ENCODE data around the gene ATP11A.

ATP11A gene

GRCh38 chr13:112907871-112908331 is 218.1 kb downstream of the ATP11A start:
- no peak for DNase-seq (ENCODE audit: low read depth)

DNA sequence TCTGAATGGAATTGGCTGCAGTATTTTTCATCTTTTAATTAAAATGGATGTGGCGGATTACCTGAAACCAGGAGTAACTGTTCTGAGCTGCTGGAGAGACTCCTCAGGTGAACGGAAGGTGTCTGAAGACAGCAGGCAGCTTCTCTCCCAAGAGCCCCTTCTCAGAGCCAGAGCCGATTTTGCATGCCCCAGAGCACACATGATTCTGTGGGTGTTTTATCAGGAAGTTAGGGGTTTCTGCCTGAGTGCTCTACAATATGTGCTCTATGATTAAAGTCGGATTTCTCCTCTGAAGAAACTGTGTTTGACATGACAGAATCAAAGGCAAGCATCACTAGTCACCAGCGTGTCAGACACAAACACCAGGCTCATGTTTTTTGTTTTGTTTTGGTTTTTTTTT is 218.5 kb downstream of the ATP11A start:
- no peak for DNase-seq (ENCODE audit: low read depth)

GRCh38 chr13:112910016-112910415 is 220.2 kb downstream of the ATP11A start:
- no peak for DNase-seq (ENCODE audit: low read depth)

DNA sequence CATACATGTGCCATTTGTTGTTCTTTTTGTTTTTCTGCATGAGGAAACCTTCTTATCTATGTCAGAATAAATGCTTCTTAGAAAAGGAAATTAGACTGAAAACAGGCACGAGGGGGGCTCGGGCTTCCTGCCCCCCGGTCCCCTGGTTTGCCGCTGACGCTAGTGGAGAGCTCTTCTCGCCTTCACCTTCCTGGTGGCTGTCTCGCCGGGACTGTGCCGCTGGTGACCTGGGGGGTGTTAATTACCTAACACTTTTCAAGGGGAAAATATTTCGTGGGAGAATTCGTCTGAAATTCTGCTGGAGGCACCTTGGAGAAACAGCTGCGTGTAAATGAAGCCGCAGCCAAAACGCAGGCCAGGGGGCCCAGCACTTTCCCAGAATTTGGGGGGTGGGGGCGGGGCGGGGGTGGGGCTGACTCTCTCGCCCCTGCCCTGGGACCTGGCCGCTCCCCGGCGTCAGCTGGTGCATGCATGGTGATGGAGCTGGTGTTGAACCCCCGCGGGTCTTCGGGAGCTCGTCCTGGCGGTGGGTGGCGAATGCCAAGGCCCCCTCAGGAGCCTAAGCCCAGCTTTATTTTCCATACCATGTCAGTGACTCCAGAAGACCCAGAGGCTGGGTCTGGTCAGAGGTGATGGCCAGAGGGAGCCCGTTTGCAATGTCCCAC is 220.9 kb downstream of the ATP11A start:
- no peak for DNase-seq (ENCODE audit: low read depth)

GRCh38 chr13:112911285-112911701 is 221.5 kb downstream of the ATP11A start:
- DNase-seq (ENCODE audit: low read depth) = no peak

DNA sequence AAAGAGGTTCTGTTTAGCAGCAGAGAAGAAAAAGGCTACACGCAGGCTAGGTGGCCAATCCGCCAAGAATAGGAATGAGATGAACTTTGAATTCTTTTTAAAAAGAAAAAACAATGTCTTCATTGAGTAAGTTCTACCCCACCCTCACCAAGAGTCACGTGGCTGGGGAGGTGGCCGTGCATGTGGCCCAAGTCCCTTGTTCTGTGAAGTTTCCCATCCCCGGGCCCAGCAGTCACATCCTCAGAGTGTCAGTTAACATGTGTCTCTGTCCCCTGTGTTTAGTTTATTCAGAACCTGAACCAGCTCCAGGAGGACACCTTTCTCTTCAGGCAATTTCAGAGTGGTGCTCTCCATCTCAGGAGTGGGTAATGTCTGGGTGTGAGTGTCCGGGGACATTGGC is 222.0 kb downstream of the ATP11A start:
- DNase-seq (ENCODE audit: low read depth) = no peak

DNA sequence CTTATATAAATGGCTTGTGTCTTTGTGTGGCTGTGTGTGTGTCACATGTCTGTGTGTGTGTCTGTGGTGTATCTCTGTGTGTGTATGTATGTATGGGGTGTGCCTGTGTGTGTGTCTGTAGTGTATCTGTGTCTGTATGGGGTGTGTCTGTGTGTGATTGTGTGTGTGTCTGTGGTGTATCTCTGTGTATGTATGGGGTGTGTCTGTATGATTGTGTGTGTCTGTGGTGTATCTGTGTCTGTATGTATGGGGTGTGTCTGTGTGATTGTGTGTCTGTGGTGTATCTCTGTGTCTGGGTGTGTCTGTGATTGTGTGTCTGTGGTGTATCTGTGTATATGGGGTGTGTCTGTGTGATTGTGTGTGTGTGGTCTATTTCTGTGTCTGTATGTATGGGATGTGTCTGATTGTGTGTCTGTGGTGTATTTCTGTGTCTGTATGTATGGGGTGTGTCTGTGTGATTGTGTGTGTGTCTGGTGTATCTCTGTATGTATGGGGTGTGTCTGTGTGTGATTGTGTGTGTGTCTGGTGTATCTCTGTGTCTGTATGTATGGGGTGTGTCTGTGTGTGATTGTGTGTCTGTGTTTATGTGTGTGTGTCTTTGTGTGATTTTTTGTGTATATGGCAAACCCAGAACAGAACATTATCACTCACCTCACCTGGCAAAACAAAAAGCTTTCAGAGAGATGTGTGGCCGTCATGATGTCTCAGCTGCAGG is 223.0 kb downstream of the ATP11A start:
- no peak for DNase-seq (ENCODE audit: low read depth)

DNA sequence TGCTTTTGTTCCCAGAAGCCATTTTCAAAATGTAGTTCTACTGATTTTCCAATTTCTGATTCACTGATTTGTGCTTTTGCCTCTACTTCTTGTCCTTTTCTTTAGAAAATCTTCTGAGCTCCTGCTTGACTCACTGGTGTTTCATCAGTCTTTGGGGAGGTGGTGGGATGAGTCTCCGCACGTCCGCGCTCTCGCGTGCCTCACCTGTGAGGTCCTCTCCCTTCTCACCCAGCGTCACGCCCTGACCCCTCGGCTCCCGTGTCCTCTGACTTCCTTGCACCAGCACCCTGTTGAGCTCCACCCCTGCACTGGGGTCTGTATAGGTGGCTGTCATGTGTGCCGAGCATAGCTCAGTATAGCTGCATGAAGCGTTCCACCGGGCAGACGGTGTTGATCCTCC is 226.5 kb downstream of the ATP11A start:
- no peak for DNase-seq (ENCODE audit: low read depth)

DNA sequence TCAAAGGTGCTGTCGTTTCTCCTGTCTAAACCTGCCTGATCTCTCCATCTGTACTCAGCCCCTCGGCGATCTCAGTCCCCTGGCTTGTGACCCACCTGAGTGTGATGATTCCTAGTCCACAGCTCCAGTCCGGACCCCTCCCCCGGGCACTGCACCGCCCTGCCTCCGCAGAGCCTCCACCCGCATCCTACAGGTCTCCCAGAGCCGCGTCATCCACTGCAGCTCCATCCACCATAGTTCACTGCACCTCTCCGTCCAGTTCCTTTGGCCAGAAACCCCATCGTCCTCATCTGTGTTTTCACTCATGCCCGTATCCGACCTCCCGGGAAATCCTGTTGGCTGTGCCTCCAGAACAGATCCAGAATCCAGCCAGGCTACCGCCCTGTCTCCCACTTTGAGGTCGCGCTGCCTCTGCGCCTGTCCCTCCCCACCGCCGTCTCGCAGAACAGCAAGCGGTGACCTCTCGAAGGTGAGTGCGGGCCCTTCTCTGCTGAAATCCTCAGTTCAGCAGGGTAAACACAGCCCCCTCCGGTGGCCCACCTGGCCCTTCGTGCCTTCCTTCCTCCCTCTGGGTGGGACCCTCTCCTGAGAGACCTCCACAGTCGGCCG is 227.3 kb downstream of the ATP11A start:
- DNase-seq (ENCODE audit: low read depth) = no peak

GRCh38 chr13:112917737-112918136 is 227.9 kb downstream of the ATP11A start:
- no peak for DNase-seq (ENCODE audit: low read depth)

DNA sequence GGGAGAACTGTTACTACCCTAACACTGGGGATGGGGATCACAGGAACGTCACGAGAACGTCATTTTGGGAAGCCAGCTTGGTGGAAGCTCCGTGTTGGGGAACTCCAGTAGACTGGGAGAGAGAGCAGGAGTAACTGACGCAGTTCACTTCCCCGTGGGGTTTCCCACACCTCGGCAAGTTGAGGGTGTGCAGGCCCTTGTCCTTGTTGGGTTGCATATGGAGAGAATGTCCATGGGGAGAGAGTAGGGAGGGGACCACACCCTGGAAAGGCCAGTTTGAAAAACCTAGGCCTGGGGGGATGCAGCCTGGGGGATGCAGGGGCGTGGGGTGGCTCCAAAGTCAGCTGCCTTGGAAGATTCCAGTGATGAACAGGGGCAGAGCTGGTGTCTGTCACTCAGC is 228.4 kb downstream of the ATP11A start:
- no peak for DNase-seq (ENCODE audit: low read depth)

DNA sequence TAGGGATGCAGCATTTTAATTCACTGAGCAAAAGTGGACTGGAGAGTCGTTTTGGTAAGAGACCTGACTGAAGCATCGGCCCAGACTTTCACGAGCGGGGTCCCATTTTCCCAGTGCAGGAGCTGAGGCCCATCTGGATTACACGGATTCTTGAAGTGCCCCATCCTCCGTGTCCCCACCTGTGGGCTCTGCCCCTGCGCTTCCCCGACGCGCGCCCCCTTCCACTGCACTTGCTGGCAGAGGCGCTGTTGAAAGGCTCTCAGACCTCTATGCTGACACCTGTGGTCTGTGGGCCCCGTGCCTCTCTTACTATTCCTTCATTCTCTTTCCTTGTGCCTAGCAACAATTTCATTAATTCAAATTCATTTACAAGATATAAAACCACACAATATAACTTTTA is 228.9 kb downstream of the ATP11A start:
- no peak for DNase-seq (ENCODE audit: low read depth)

DNA sequence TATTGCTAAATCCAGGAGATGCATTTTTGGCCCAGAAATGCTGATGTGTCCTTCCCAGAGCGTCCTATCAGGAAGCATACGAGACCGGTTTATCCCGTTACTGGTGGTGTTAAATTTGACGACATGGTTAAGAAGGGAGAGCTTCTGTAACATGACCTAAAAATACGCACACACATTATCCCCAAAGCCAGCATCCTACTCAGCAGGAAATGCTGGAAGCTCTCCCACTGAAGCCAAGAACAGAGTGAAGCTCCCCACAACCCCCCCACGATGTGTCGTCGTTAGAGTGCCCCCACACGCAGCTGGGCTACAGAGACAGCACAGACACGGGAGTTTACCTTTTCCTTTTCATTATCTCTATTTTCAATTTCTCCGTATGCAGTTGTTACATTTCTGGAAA is 234.1 kb downstream of the ATP11A start:
- DNase-seq (ENCODE audit: low read depth) = no peak

DNA sequence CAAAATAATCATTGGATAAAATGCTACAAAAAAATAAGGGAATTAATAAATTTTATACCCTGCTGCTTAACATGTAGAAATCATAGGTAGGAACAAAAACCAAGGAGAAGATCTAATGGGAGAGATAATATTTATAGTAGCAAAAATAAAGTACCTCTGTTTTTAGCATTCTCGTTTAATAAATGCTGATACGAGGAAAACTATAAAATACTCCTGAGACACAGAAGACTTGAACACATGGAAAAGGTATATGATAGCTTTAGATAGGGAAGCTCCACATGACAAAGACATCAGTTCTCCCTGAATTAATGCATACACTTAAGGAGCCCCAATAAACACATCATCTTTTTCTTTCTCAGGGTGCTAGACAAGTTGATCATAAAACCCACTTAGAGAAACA is 234.5 kb downstream of the ATP11A start:
- DNase-seq (ENCODE audit: low read depth) = no peak

DNA sequence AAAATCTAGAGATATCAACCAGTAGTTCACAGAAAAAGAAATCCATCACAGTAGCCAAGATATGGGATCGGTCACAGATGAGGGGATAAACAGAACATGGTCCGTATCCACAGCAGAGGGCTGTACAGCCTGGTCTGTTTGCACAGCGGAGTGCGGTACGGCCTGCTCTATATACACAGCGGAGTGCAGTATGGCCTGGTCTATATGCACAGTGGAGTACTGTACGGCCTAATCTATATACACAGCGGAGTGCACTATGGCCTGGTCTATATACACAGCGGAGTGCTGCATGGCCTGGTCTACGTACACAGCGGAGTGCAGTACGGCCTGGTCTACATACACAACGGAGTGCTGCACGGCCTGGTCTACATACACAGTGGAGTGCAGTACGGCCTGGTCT is 236.2 kb downstream of the ATP11A start:
- DNase-seq (ENCODE audit: low read depth) = no peak

DNA sequence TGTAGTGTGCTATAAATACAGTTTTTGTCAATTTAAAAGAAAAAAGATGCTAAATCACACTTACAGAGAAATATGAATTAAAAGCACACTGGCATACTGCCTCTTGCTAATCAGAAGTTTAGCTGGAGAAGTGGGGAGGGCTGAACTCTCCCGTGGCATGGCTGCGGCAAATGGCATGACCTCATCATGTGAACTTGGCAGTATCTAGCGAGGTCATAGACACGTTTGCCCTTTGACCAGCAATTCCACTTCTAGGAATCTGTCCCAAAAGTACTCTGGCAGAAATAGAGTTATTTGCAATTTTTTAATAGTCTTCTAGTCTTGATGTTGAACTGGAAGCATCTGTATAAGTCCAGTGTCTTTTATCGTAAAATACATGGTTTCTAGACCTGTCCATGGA is 237.2 kb downstream of the ATP11A start:
- no peak for DNase-seq (ENCODE audit: low read depth)

DNA sequence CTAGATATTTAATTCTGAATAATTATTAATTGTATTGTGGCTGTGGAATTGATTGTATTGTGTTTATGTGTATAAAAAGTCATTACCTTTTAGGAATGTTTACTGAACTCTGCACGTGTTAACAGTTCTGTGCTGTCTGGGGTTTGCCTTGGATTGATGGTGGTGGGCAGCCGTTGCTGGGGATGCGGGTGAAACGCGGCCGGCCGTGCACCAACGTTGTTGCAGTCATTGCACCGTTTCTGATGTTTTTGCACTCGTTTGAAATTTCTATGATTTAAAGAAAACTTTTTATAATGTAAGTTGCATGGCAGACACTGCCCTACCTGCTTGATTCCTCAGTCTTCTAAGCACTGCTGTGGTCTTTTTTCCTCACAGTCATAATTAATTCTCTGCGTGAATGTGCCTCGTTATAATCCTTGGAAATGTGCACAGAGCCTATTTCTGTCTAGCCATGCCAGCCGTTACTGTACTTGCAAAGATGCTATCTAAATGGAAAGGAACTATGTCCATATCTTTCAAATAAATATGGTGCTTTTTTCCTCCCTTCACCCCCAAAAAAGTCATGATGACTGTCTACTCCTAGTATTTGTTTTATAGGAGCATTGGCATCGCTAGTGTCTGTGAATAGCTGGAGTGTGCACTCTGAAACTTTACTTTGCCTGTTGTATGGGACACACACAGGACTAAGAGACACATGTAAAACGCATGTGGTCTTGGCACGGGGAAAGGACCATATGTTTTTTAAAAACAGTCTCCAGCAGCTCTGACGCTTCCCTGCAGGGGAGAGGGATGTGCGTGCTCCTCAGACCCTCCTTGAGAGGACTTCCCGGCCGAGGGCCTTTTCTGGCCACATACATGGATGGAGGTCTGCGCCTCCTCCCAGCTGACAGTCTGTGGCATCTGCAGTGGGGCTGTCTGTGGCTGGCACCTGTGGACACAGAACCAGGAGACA is 238.5 kb downstream of the ATP11A start:
- no peak for DNase-seq (ENCODE audit: low read depth)

DNA sequence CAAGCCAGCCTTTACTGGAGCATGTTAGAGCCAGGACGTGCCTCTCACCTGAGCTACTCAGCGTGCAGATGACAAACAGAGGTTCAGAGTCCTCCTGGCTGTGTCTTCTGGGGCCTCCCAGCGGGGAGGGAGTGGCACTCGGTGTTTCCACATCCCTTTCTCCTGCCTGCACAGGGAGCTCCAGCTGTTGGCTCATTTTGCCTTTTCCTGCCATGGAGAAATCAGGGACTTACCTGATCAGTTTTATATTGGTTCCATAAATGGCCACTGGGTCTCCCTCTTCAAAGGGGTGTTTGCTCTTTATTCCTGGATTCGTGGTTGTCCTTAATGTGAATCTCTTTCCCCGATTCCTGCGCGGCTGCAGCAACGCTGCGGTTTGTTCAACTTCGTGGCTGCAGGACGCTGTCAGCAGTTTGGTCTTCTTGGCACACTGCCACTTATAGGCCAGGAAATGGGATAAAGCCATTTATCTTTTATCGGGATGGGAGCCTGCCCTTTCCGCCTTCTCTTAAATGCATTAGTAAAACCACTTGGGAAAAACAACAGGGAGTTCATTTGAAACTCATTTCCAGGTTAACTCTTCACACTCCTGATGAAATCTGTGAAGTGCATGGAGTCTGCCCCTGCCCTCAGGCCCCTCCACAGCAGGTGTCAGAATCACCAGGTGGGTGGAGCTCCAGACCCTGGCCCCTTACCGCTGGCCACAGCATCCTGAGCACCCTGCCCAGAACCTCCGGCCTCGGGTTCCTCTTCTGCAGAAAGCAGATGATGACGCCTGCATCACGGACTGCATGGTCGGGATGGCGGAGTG is 239.3 kb downstream of the ATP11A start:
- DNase-seq (ENCODE audit: low read depth) = no peak

DNA sequence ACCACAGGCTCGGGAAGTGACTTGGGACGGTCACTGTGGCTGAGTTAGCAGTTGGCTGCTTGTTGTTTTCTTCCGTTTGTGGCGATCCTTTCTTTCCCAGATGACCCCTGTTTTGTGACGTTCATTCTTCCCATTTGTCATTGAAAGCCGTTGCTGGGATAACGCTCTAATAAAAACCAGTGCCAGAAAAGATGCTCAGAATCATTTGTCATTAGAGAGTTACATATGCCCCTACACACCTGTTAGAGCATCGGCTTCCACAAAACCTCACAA is 239.9 kb downstream of the ATP11A start:
- DNase-seq (ENCODE audit: low read depth) = no peak

- no peak for DNase-seq (ENCODE audit: low read depth)
Measured at GRCh38 chr13:112930192-112930591, 240.4 kb downstream of the ATP11A start.

GRCh38 chr13:112931028-112931934 is 241.4 kb downstream of the ATP11A start:
- no peak for DNase-seq (ENCODE audit: low read depth)
